ENCODE measurements around the gene EWSR1. TPM values are rescaled to one million over a fixed set of nuclear protein-coding genes. Genes with fewer than 3 reads are reported as not detected.

The EWSR1 gene
- total RNA-seq, 1 experiment from 2014 or later = 462 TPM

DNA sequence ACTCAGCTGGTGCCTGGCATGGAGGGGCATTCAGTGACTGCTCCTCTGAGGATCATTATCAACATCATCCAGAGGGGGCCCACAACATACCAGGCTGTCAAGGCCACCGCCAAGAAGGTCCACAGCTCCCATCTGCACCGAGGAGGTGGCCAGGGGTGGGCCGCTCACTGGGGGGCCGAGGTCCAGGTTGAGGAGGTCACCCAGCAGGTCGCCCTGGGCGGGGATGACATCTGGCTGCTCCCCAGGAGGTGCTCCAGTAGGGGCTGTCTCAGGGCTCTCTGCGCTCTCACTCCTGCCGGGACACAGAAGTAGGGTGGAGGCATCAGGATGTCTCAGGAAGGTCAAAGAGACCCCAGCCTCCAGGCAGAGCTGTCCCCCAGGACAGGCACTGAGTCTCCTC, 72.5 kb downstream of the EWSR1 start:
- peaks cover 30 to 85% (median 53%) of the 10 kb centered on the region in 3 experiments for H3K36me3 Mint-ChIP-seq (ENCODE audit: insufficient read depth in 1 of 3, low read depth in 3 of 3)
- Histone ChIP-seq H4K5ac (ENCODE audit: insufficient read length, low read depth, low read length) (no peak overlapping the region), H3K79me2 (ENCODE audit: insufficient read depth, low read length) (no peaks in the 10 kb centered on the region), H3K9ac (ENCODE audit: extremely low read depth, insufficient read length, low read length) (no peak overlapping the region), H2BK5ac (ENCODE audit: insufficient read length, low read length) (no peak overlapping the region), H3K4me2 (ENCODE audit: insufficient read depth, insufficient read length, low read length) (no peak overlapping the region), H3K18ac (ENCODE audit: insufficient read length, low read depth, low read length) (no peak overlapping the region), H2BK15ac (ENCODE audit: low read depth, low read length) (no peak overlapping the region), H3K56ac (ENCODE audit: insufficient read length, low read depth, low read length) (no peak overlapping the region), H3K79me1 (ENCODE audit: insufficient read depth, low read depth, low read length, poor library complexity, severe bottlenecking) (no peaks in the 10 kb centered on the region), H2BK12ac (ENCODE audit: insufficient read length, low read depth, low read length) (no peak overlapping the region), H4K8ac (replicated peaks; ENCODE audit: insufficient read length, low read depth, low read length) (no peak overlapping the region), H3K23me2 (ENCODE audit: insufficient read length, low read depth, low read length, poor library complexity, severe bottlenecking) (no peaks in the 10 kb centered on the region), H3K4me1 (ENCODE audit: insufficient read depth, low read length) (no peaks in the 10 kb centered on the region), H4K91ac (ENCODE audit: insufficient read length, low read depth, low read length) (no peak overlapping the region), H2AK5ac (ENCODE audit: insufficient read length, low read length) (no peak overlapping the region), H3K14ac (ENCODE audit: insufficient read depth, low read length) (no peak overlapping the region), H2BK20ac (ENCODE audit: low read depth, low read length, poor library complexity, severe bottlenecking) (no peak overlapping the region), H3K4ac (ENCODE audit: low read depth, low read length) (no peak overlapping the region), H3K23ac (ENCODE audit: insufficient read length, low read depth, low read length) (no peak overlapping the region), H3T11ph (ENCODE audit: low read length) (no peak overlapping the region), H2AFZ (ENCODE audit: low read length) (no peak overlapping the region), H3K27ac (ENCODE audit: insufficient read length, low read depth, low read length) (no peak overlapping the region), H4K20me1 (ENCODE audit: control insufficient read depth, insufficient read depth, insufficient read length) (no peaks in the 10 kb centered on the region), H2BK120ac (ENCODE audit: low read depth, low read length, poor library complexity, severe bottlenecking) (no peak overlapping the region), H3K27me3 (ENCODE audit: insufficient read depth, low read length) (no peaks in the 10 kb centered on the region), H3K9me3 (ENCODE audit: control insufficient read depth, low read depth, low read length) (no peaks in the 10 kb centered on the region)
- no peaks in the 10 kb centered on the region for H3K27me3 Mint-ChIP-seq (ENCODE audit: low read depth)
- TF ChIP-seq, protein P1, sequence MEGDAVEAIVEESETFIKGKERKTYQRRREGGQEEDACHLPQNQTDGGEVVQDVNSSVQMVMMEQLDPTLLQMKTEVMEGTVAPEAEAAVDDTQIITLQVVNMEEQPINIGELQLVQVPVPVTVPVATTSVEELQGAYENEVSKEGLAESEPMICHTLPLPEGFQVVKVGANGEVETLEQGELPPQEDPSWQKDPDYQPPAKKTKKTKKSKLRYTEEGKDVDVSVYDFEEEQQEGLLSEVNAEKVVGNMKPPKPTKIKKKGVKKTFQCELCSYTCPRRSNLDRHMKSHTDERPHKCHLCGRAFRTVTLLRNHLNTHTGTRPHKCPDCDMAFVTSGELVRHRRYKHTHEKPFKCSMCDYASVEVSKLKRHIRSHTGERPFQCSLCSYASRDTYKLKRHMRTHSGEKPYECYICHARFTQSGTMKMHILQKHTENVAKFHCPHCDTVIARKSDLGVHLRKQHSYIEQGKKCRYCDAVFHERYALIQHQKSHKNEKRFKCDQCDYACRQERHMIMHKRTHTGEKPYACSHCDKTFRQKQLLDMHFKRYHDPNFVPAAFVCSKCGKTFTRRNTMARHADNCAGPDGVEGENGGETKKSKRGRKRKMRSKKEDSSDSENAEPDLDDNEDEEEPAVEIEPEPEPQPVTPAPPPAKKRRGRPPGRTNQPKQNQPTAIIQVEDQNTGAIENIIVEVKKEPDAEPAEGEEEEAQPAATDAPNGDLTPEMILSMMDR (conservative IDR thresholded peaks at IDR 0.05) = no peak
- WGBS (ENCODE audit: extremely low coverage, insufficient read length, low lambda C conversion rate) = no CpG with 5 or more reads among the region's 8 CpGs
- no peaks in the 10 kb centered on the region for H3K4me1 Mint-ChIP-seq
- no peaks in the 10 kb centered on the region for H3K9me3 Mint-ChIP-seq
- no peak overlapping the region for H3K4me3 Mint-ChIP-seq
- no peak overlapping the region for H3K27ac Mint-ChIP-seq
- DNase-seq = no peak
